NCI-H526 treated with DMSO at 0.1 percent for 48 hours (cell line): ENCODE data around the gene WDR45.
"Not testable (repeated sequence)": the region's sequence is repeated elsewhere in the genome, so short reads cannot be mapped to it uniquely, and the experiment has no call there.

Experiments used
- DNase-seq: peaks from one replicate; lab custom pipeline; 2025; lab: John Stamatoyannopoulos, UW

The WDR45 gene

DNA sequence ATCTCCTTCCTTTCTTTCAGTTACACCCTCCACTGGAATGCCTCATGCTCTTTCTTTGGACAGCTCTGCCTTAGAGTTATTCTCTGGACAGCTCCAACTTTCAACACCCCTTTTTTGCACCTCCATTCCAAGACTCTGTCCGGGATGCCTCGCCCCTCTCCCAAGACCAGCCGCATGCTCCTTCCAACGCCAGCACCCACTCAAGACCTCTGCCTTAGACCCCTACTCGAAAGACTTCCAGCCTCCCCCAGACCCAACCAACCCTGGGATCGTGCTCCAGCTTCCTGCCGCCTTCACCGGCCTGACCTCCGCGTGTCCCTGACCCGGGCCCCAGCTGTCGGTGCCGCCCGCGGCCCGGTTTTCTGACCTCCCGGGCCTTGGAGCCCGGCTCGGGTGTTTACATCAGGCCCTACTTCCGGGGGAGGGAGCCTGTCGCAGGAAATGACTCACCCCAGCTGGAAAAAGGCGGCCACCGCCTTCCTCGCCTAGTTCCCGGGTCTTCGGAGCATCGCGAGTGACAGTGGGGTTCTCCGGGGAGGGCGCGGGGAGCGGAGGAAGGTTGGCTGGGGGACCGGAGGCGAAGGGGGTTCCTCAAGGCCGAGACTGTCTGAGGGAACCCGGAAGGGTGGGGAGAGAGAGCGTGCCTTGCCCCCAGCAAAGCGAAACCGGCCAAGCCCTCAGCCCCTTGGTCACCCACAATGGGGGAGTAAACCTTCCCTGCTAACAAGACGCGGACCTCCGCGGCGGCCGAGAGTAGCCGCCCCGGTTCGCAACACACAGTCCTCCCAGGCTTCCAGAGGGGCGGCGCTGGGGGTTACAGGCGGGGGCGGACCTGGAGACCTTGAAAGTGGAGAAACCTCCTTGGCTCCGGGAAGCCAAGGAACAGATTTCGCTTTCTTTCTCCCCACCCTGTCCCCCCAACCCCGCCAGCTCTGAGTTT lies at the start of gene WDR45:
WDR45 (minus strand) TSS at position 399 of the 940 bp plus-strand sequence. CDS start 1,792 bp downstream, outside the sequence.
- no peak for DNase-seq

DNA sequence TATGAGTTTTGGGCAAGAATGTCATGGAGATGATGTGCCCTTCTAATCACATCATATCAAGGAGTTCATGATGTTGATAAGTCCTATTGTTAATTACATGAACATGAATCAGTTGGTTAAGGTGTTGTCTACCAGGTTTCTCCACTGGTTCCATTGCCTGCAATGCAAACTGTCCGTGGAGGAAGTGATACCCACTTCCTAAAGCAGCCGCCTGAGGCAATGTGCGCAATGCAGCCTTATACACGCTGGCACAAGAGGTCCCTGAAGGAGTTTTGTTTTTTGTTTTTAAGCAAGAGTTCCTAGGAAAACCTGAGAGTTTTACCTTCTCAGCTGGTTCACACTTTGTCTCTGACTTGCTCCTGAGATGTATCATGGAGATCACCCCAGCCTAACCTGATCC lies 49.7 kb upstream of the WDR45 start:
- no peak for DNase-seq

DNA sequence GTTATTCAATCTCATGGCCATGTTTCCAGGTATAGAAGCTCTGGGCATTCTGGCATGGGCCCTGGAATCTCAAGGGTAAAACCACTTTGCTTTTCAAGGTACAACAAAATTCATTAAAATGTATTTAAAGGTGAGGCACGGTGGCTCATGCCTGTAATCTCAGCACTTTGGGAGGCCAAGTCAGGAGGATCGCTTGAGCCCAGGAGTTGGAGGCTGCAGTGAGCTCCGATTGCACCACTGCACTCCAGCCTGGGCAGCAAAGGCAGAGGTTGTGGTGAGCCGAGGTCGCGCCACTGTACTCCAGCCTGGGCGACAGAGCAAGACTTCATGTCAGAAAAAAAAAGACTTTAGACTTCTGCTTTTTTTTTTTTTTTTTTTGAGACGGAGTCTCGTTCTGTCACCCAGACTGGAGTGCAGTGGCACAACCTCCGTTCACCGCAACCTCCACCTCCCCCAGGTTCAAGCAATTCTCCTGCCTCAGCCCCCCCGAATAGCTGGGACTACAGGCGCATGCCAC lies 48.1 kb upstream of the WDR45 start:
- DNase-seq = not testable (repeated sequence)

DNA sequence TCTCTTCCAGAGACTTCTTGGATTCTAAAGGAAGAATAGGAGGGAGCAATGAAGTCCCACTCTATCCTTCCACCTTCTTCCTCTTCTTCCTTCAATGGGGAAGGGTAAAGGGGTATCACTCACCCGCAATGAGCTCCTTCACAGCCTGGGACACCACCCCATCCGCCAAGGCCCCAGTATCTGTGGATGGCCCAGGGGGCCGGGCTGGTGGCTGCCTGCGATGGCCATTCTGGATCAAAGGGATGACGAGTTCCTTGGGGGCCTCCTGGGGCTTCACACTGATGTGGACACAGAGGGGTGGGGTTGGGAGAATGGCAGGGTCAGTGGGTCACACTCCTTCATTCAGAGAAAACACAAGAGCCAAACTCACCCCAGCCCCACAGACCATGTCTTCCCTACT lies 42.8 kb upstream of the WDR45 start:
- DNase-seq = no peak

DNA sequence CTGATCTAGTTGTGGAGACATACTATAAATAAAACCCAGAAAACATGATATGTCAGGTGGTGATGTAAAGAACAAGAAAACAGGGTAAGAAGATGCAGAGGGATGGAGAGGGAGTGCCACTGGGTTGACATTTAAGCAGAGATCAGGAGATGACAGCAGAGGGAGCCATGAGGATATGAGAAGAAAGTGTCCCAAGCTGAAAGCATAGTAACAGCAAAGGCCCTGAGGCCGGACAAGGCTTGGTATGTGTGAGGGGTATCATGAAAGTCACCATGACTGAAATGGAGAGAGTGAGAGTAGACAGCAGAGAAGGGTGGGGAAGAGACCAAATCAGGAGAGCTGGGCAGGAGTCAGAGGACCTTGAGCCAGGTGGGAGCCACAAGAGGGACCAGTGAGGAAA lies 40.4 kb upstream of the WDR45 start:
- no peak for DNase-seq

DNA sequence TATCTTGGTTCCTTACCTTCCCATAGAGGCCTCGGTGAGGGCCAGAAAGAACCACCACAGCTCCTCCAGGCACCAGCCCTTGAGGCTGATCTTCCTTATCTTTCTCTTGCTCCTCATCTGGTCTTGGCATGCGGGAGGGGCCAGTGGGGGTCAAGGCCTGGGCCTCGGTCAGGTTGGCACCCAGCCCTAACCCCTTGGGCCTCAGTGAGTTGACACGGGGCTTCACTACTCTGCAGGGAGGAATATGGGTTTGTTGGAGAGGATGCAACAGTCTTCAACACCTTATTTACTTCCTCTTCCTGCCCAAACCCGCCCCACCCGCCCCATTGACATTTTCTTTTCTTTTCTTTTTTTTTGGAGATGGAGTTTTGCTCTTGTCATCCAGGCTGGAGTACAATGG lies 37.9 kb upstream of the WDR45 start:
- no peak for DNase-seq

DNA sequence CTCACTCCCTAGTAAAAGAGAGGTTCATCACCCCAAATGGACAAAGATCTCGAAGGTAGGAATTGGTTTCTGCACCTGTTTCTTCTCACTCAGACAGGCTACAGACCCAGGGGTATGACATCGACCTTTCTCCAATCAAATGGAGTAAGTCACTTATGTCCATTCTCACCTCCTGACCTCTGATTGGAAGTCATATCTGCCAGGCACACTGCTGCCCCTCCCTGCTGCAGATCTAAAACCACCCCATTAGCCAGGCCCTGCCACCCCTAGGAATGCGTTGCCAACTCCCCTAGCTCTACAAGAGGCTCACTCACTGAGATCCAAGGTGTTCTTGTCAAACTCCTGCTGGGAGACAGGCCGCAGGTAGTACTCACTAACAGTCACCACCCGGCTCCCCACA lies 37.0 kb upstream of the WDR45 start:
- DNase-seq = no peak

DNA sequence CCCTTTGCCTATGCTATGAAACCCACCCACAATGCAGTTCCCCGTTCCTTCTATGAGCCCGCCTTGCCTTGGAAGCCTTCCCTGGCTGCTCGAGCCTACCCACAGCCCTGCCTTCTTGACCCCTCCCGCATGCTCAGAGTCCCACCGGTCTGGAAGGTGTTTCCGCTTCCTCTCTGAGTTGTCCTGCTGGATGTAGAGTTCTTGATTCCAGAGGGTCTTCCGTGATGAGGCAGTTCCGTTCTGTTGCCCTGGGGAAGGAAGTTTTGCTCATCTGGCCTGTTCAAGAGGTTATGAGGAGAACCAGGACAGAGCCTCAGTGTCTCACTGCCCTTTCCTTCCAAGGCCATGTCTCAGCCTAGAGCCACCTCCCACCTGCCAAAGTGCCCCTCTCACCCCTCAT lies 36.4 kb upstream of the WDR45 start:
- no peak for DNase-seq

DNA sequence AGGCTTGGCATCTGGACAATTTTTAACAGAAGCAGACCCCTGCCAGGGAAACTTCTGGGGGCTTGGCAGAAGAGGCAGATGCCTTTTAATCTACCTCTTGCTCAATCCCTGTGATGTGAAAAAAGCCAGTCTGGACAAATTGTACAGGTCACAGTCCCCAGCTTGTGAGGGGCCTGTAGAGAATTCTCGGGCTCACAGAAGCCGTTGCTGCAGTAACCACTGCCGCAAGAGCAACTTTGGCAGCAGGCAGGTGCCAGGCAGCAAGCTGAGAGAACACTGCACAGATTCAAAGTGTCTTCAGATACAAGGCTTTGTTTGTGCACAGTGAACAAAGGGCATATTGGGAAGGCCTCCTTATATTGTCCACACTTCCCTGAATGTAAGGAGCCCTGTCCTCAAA lies 32.1 kb upstream of the WDR45 start:
- no peak for DNase-seq

DNA sequence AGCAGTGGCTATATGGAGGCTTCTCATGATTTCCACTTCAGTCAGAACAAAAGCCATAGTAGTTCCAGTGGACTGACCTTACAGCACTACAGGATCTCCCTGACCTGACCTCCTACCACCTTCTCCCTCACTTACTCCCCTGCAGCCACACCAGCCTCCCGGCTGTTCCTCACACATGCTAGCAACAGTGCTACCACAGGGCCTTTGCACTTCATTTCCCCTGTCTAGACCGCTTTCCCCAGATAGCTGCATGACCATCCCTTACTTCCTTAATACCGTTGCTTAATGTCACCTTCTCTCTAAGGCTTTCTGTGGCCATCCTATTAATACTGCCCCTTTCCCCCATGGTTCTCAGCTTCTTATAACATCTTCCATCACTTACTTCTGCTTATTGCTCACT lies 30.7 kb upstream of the WDR45 start:
- DNase-seq = no peak

DNA sequence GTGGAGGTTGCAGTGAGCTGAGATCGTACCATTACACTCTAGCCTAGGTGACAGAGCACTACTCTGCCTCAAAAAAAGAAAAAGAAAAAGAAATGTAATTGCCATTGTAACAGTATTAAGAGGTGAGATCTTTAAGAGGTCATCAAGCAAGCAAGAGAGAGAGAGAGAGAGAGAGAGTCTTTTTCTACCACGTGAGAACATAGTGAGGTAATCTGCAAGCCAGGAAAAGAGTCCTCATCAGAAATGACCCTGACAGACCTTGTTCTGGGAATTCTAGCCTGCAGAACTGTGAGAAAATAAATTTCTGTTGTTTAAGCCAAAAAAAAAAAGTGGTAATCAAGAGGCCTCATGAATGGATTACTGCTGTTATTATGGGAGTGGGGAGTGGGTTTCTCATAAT lies 29.0 kb upstream of the WDR45 start:
- no peak for DNase-seq

DNA sequence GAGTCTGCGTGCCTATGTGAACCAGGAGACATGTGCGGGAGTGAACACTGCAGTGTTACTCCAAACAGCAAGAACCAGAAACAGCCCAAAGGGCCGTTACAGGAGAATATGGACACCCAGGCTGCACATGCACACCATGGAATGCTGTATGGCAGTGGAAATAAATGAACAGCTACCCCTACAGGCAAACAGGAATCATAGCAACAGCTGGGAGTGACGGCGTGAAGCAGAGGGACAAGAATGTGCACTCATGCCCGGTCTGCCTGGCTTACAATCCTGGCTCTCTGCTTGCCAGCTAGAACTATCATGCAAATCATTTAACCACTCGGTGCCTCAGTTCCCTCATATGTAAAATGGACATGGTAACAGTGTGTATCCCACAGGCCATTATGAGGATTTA lies 27.2 kb upstream of the WDR45 start:
- peak; percentile 21 for DNase-seq

DNA sequence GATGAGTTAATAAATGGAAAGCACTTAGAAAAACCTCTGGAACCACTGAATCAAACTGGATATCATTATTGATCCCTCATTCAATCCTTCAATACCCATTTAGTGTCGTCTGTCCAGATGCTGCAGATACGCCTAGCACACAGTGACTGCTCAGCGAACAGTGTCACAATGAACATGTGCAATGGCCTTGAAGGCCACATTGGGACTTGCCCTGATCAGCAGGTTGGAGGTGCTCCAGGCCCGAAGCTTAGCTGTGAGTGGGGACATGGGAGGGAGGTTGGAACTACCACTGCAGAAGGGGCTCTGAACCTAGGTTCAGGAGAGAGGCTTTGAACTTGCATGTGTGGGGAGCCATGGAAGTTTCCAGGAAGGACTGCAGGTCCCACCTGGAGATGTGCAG lies 26.6 kb upstream of the WDR45 start:
- no peak for DNase-seq

DNA sequence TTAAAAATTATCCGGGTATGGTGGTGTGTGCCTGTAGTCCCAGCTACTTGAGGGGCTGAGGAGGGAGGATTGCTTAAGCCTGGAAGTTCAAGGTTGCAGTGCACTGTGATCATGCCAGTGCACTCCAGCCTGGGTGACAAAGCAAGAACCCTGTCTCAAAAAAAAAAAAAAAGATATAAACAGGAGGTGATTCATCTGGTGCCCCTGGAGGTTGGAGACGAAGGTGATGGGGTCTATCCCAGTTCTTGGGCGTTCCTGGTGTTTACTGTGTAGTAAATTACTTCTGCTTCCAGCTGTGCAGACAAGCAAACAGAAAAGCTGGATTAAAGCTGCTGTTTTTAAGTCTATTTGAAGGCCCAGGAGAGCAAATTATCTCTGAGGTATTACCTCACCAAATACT lies 23.9 kb upstream of the WDR45 start:
- DNase-seq = no peak

DNA sequence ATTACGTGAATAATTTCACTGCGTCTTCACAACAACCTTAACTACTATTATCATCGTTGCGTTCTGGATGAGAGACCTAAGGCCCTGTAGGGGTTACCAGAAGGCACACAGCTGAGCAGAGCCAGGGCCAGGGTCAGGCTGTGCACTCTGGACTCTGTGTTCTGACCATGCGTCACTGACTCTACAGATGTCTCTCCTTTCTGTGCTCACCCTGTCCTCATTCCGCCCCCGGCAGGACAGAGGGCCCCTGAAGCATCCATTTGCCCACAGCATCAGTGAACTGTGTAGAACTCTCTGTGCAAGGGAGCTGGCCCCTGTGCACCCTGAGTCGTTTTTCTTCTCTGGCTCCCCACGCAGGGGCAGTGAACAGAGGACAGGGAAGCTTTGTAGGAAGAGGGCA lies 22.5 kb upstream of the WDR45 start:
- DNase-seq = no peak

DNA sequence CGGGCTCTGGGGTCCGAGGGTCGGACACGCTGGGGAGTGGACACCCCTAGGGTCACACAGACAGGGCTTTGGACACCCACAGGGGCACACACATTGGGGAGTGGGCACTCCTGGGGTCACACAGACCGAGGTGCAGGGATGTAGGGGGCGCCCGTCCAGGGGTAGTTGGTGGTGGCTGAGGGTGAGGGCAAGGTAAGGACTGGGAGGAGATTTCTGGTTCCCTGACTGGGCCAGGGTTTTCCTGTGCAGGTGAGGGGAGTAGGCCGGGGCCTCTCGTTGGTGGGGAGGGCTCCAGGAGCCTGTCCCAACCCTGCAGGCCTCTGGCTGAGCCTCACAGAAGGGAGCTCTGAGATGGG lies 21.9 kb upstream of the WDR45 start:
- no peak for DNase-seq

DNA sequence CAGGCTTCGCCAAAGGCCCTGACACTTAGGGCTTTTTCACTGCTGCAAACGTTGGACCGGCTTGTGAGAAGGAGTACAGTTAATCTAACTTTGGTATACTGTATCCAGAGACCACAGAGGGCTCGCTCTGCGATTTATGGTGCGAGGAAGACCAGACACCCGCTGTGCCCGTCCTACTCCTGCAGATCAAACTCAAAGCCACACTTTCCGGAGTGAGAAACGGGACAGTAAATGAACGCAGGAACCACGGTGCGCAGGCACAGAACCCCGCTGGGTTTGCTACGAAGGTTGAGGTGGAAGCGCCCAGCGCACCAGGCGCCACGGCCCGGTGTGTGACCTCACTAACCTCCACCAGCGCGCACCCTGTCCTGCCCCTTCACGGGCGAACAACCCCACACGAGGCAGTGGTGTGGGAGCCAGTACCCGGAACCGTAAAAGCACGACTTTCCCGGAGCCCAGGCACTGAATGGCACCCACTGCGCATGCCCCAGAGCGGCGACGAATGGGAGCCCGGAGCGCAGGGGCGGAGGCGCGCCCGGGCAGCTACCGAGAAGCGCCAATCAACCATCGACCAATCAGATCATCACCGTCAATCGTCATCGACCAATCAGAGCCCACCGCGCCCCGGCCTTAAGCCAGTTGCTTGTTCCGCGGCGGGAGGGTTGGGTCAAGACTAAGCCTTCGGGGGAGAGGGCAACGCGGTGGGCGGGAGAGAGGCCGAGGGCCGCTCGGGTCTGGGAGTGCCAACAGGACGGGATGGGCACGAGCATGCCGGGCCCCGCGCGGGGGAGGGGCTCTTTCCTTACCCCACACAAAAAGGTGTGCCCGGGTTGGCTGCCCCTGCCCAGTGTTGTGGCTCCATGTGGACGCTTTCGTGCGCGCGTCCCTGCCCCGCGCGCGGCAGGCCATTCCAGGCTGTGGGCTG lies 21.3 kb upstream of the WDR45 start:
- peak; percentile 90 for DNase-seq

DNA sequence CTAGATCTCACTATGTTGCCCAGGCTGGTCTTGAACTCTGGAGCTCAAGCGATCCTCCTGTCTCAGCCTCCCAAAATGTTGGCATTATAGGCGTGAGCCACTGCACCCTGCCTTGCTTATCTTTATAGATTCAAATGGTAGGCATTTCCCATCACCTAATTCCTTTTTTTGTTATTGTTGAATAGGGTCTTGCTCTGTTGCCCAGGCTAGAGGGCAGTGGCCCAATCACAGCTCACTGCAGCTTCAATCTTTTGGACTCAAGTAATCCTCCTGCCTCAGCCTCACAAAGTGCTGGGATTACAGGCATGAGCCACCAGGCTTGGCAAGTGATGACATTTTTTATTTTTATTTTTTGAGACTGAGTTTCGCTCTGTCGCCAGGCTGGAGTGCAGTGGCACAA lies 16.7 kb upstream of the WDR45 start:
- no peak for DNase-seq

DNA sequence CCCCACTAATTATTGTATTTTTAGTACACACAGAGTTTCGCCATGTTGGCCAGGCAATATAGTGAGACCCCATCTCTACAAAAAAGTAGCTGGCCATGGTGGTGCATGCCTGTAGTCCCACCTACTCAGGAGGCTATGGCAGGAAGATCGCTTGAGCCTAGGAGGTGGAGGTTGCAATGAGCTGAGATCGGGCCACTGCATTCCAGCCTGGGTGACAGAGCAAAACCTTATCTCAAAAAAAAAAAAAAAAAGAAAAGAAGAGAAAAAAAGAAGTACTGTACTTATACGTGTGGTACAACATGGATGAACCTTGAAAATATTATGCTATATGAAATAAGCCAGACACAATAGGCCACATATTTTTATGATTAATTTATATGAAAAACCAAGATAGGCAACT lies 9.9 kb upstream of the WDR45 start:
- no peak for DNase-seq

DNA sequence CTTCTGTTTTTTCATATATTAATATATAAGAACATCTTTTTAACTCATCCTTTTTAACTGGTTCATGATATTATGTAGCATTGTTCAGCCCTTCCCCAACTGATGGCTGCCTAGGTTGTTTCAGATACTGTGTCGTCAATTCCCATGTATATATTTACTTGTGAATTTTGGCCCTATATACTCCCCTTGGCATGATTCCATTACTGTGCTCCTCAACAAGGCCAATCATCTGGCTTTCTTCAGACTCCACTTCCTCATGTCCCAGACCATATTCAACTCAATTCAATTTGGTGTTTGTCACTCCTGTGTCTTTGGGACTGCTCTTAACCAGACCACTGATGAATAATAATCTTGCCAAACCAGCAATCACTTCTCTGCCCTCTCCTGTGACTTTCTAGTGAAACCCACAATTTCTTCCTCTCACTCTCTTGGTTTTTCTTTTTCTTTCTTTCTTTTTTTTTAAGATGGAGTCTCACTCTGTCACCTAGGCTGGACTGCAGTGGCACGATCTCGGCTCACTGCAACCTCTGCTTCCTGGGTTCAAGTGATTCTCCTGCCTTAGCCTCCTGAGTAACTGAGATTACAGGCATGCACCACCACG lies 2.7 kb upstream of the WDR45 start:
- no peak for DNase-seq

DNA sequence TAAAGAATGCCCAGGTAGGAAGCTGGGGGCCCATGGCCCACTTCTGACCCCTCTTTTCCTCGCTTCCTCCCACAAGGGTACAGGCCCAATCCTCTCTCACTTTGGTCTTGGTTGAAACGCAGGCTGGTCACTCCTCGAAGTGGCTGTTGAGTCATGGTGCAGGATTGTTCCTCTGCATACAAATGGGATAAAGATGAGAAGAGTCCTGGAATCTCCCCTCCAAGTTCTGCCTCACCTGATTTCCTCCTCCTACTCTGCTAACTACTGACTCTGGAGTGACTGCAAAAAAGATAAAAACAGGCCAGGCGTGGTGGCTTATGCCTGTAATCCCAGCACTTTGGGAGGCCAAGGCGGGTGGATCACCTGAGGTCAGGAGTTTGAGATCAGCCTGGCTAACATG lies 1.7 kb downstream of the WDR45 start:
- no peak for DNase-seq

DNA sequence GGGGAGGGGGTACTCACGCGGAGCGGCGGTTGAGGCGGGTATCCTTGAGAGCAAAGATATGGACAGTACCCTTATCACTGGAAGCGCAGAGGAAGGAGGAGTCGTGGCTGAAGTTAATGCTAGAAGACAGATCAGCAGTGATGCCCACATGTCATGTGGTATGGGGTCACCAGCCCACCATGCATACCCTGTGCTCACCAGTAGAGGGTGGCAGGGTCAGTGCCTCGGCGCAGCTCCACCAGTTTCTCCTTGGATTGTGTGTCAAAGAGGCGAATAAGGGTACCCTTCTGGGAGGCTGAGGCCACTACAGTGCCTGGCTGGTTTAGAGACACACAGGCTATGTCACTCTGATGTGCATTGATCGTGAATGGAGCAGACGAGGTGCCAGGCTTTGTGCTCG lies 4.3 kb downstream of the WDR45 start:
- DNase-seq = no peak
